SK-N-SH (cell line): ENCODE measurements around the gene DNMBP.

ENCODE experiments used
- CTCF ChIP-seq: fragments of 200-600 bp; sonication (generic); IDR thresholded peaks from 2 replicates; pipeline ENCODE4 v1.6.1; 2017; ENCODE audit warnings: antibody characterized with exemption, mild to moderate bottlenecking, moderate library complexity
- ELF1 ChIP-seq: IDR thresholded peaks from 2 replicates; pipeline ENCODE4 v1.4.0; 2012
- EP300 ChIP-seq, 2 experiments: IDR thresholded peaks; 2 replicates each; pipeline versions ENCODE4 v1.4.0 to v1.6.1; 2012; ENCODE audit warnings: borderline replicate concordance in 1 of 2, low read depth in 1 of 2, low read length in 1 of 2
- MAX ChIP-seq: IDR thresholded peaks from 2 replicates; pipeline ENCODE4 v1.4.0; 2012; ENCODE audit warnings: low read depth
- MXI1 ChIP-seq: IDR thresholded peaks from 2 replicates; pipeline ENCODE4 v1.6.1; 2012; ENCODE audit warnings: mild to moderate bottlenecking, low read depth, low read length, improper control_type of control experiment
- NRF1 ChIP-seq: IDR thresholded peaks from 2 replicates; pipeline ENCODE4 v1.6.1; 2012; ENCODE audit warnings: low read depth, mild to moderate bottlenecking, low read length
- PBX3 ChIP-seq: IDR thresholded peaks from 2 replicates; pipeline ENCODE4; 2012
- POLR2AphosphoS5 ChIP-seq: IDR thresholded peaks from 2 replicates; pipeline ENCODE4 v1.6.1; 2012; ENCODE audit warnings: low read depth, low read length
- RAD21 ChIP-seq: IDR thresholded peaks from 2 replicates; pipeline ENCODE4 v1.6.1; 2012; ENCODE audit warnings: mild to moderate bottlenecking, low read length
- RFX5 ChIP-seq: IDR thresholded peaks from 2 replicates; pipeline ENCODE4 v1.6.1; 2012; ENCODE audit warnings: mild to moderate bottlenecking, improper control_type of control experiment, low read length
- TAF1 ChIP-seq: IDR thresholded peaks from 2 replicates; pipeline ENCODE4 v1.6.1; 2012; ENCODE audit warnings: low read depth, mild to moderate bottlenecking, low read length, moderate library complexity, borderline replicate concordance
- YY1 ChIP-seq: IDR thresholded peaks from 2 replicates; pipeline ENCODE4 v1.4.0; 2012; ENCODE audit warnings: low read depth, mild to moderate bottlenecking

- TF ChIP-seq RFX5 (no peak), CTCF (no peak), POLR2AphosphoS5 (no peak), ELF1 (no peak), RAD21 (no peak), EP300 (IDR thresholded peaks at IDR 0.05; ENCODE audit: borderline replicate concordance in 1 of 2, low read depth in 1 of 2, low read length in 1 of 2) (no peak), MXI1 (no peak), TAF1 (no peak), PBX3 (no peak), MAX (no peak), YY1 (no peak), NRF1 (no peak)
Observed at GRCh38 chr10:99851825-99852224, 157.9 kb downstream of the DNMBP start.
